Pancreas (tissue), 10 donors: Measurements from ENCODE around the gene DIP2A. TPM values are rescaled to one million over a fixed set of nuclear protein-coding genes. Genes with fewer than 3 reads are reported as not detected.
A peak's percentile ranks its signal among the peaks of the same experiment; 100 is the strongest.
"Not testable (repeated sequence)": the region's sequence is repeated elsewhere in the genome, so short reads cannot be mapped to it uniquely, and the experiment has no call there.

Experiments
- ATAC-seq, 4 donors: fragments of 200-7000 bp; cut with Tn5 transposase; one replicate each; pipeline versions ENCODE4 v1.8.0 to v1.9.1; 2020; ENCODE audit warnings: mild to moderate bottlenecking in 4 of 4, moderate library complexity in 4 of 4
- DNase-seq, 6 donors: peaks; one replicate each; pipeline ENCODE4 v3.0.0-alpha.2; 2020
- FAIRE-seq: peaks from 2 replicates; lab custom pipeline; 2012; peaks lifted over from hg19 to GRCh38; lab: Jason Lieb, UNC
- H3K27ac ChIP-seq, 4 donors: fragments of 200-600 bp; sonication (generic); 1 replicate in 3 of 4; 2 replicates in 1 of 4; pipeline versions ENCODE4 v1.5.0 to v1.8.0; 2020
- H3K27me3 ChIP-seq, 4 donors: fragments of 200-600 bp; one replicate each; pipeline ENCODE4 v1.8.0; 2021
- H3K36me3 ChIP-seq, 3 donors: fragments of 200-600 bp; sonication (generic) in 1 of 3; one replicate each; pipeline versions ENCODE4 v1.5.0 to v1.8.0; 2020 to 2021
- H3K4me1 ChIP-seq, 3 donors: fragments of 200-600 bp; one replicate each; pipeline ENCODE4 v1.8.0; 2021
- H3K4me3 ChIP-seq, 4 donors: fragments of 200-600 bp; sonication (generic) in 2 of 4; one replicate each; pipeline versions ENCODE4 v1.5.0 to v1.8.0; 2020 to 2021
- H3K9me3 ChIP-seq, 4 donors: fragments of 200-600 bp; one replicate each; pipeline ENCODE4 v1.8.0; 2021
- WGBS, 2 donors: extraction: QIAGEN DNeasy Blood & Tissue Kit; methylation state at CpG; one replicate each; pipeline ENCODE4 v1.1.7; 2013; 5-methylcytosine and 5-hydroxymethylcytosine counted together
- intact Hi-C, 3 donors: fragments of 100-400 bp; cut with DNase I; formaldehyde crosslinking; loops; one replicate each; pipeline versions ENCODE4 v1.11.1 to v1.14.2; 2022
- polyA plus RNA-seq, 2 donors: library from polyadenylated mRNA; stranded (reverse); fragments of 200-250 nt; gene quantifications; one replicate each; pipeline ENCODE4 v1.2.3, GENCODE V29; 2013
- total RNA-seq, 6 donors: library from RNA; stranded (reverse); fragmentation: NEBNext Ultra II Directional in 4 of 6; extraction: Animal tissue kit (Norgen Biotek cat#: 25700) in 4 of 6; gene quantifications; one replicate each; pipeline versions ENCODE4 v1.2.1 to v1.2.4, GENCODE V29; 2021 to 2023
- TF ChIP-seq, protein P1 (sequence below), 4 donors: fragments of 200-600 bp; sonication (generic) in 3 of 4; IDR thresholded peaks; one replicate each; pipeline versions ENCODE4 v1.5.0 to v1.8.0; 2021; ENCODE audit warnings: antibody characterized with exemption in 4 of 4
- donor health status: healthy with polysubstance abuse.
- donor health status: DM: no; HTN: no; CAD: no; lungs with moderate emphysema.
- donor health status: DM: no; HTN: no; CAD: no.
- donor health status: control.
- donor health status: control.
- donor health status: Bipolar disorder and iron deficiency.
- donor health status: DM: yes; HTN: yes; CAD: no.
- donor health status: DM: no; HTN: no; CAD: no.
- donor health status: DM: no; HTN: no; CAD: no.
- donor health status: DM: yes; HTN: yes; CAD: no.

The DIP2A gene
- total and polyA plus RNA-seq, 8 donors, result 12.1 to 28.7 (median 18.4) TPM

- WGBS, 2 donors, result 96 to 99% methylated on average over 39 to 44 of the region's 44 CpGs
- no peaks in the 10 kb centered on the region for H3K9me3 ChIP-seq
- TF ChIP-seq, protein P1, sequence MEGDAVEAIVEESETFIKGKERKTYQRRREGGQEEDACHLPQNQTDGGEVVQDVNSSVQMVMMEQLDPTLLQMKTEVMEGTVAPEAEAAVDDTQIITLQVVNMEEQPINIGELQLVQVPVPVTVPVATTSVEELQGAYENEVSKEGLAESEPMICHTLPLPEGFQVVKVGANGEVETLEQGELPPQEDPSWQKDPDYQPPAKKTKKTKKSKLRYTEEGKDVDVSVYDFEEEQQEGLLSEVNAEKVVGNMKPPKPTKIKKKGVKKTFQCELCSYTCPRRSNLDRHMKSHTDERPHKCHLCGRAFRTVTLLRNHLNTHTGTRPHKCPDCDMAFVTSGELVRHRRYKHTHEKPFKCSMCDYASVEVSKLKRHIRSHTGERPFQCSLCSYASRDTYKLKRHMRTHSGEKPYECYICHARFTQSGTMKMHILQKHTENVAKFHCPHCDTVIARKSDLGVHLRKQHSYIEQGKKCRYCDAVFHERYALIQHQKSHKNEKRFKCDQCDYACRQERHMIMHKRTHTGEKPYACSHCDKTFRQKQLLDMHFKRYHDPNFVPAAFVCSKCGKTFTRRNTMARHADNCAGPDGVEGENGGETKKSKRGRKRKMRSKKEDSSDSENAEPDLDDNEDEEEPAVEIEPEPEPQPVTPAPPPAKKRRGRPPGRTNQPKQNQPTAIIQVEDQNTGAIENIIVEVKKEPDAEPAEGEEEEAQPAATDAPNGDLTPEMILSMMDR (IDR thresholded peaks at IDR 0.05), result no peak
- no peaks in the 10 kb centered on the region for H3K27me3 ChIP-seq
- no peak overlapping the region for H3K4me3 ChIP-seq
- H3K4me1 ChIP-seq, result no peaks in the 10 kb centered on the region
- intact Hi-C loops, result no loop called here
- H3K36me3 ChIP-seq, result peaks cover 0 to 32% (median 11%) of the 10 kb centered on the region in 3 donors
- DNase-seq (no peak), FAIRE-seq (no peak), ATAC-seq (no peak)
- no peak overlapping the region for H3K27ac ChIP-seq
These were observed 29.5 kb upstream of the DIP2A start for GRCh38 chr21:46428987-46429710.

DNA sequence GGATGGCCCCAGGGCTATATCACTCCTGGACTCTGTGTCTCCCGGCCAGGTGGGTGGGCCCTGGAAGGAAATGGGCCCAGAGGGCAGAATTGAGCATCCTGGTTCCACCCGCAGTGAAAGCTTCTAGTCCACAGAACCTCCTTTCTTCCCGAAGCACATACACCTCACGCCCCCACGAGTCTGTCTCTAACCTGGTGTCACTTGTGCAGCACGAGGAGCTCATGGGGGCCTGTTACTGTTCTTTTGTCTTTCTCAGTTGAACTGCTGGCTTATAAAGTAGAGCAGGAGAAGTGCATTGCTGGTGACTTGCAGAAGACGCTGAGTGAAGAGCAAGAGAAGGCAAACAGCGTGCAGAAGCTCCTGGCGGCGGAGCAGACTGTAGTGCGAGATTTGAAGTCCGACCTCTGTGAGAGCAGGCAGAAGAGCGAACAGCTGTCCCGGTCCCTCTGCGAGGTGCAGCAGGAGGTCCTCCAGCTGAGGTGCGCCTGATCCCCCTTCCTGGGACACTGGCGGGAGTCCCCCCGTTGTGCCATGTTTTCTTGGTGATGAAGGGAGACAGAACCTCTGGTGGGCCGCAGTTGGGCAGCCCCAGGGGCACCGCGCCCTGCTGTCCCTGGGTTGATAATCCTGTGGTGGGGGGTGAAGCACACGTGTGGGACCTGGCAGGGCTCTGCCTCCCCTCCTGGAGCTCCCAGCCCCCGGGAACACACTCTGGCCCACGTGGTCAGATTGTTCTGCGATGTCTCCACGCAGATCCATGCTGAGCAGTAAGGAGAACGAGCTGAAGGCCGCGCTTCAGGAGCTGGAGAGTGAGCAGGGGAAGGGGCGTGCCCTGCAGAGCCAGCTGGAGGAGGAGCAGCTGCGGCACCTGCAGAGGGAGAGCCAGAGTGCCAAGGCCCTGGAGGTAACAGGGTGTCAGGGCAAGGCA, 28.7 kb upstream of the DIP2A start:
- no peak for ATAC-seq
- H3K4me1 ChIP-seq, result no peaks in the 10 kb centered on the region
- no peak overlapping the region for H3K4me3 ChIP-seq
- intact Hi-C loops, result no loop called here
- H3K27ac ChIP-seq, result no peak overlapping the region
- TF ChIP-seq, protein P1 (IDR thresholded peaks at IDR 0.05), result no peak
- no peaks in the 10 kb centered on the region for H3K27me3 ChIP-seq
- 91 to 92% methylated on average over 31 of the region's 31 CpGs for WGBS, 2 donors
- DNase-seq, result peak in 1 of 6 donors; percentile 40
- H3K9me3 ChIP-seq, result no peaks in the 10 kb centered on the region
- FAIRE-seq, result no peak
- peaks cover 0 to 32% (median 11%) of the 10 kb centered on the region in 3 donors for H3K36me3 ChIP-seq

- FAIRE-seq (no peak), ATAC-seq (no peak), DNase-seq (no peak)
- Histone ChIP-seq H3K27ac (no peak overlapping the region), H3K4me1 (no peaks in the 10 kb centered on the region), H3K9me3 (no peaks in the 10 kb centered on the region), H3K4me3 (no peak overlapping the region), H3K27me3 (no peaks in the 10 kb centered on the region), H3K36me3 (peaks cover 0 to 35% (median 11%) of the 10 kb centered on the region in 3 donors)
- 92 to 97% methylated on average over 21 of the region's 21 CpGs for WGBS, 2 donors
- TF ChIP-seq, protein P1 (IDR thresholded peaks at IDR 0.05), result no peak
- intact Hi-C loops, result no loop called here
These were observed 27.2 kb upstream of the DIP2A start for GRCh38 chr21:46431448-46431847.

DNA sequence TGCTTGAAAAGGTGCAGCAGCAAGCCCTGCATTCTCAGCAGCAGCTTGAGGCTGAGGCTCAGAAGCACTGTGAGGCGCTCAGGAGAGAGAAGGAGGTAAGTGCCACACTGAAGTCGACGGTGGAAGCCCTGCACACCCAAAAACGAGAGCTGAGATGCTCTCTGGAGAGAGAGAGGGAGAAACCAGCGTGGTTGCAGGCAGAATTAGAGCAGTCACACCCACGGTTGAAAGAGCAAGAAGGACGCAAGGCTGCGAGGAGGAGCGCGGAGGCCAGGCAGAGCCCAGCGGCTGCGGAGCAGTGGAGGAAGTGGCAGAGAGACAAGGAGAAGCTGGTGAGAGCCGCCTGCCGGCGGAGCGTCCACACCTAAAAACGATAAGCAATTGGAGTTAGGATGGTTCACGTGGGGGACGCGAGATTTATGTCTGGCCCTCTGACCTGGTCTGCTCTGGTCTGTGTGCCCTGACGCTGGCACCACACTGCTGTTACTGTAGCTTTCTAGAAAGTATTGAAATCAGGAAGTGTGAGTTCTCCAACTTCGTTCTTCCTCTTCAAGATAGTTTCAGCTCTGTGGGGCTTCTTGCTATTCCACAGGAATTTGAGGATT, 26.7 kb upstream of the DIP2A start:
- H3K27ac ChIP-seq, result no peak overlapping the region
- no peaks in the 10 kb centered on the region for H3K27me3 ChIP-seq
- TF ChIP-seq, protein P1 (IDR thresholded peaks at IDR 0.05), result no peak
- ATAC-seq (peak in 2 of 4 donors; percentile 40 to 56), DNase-seq (peak in 1 of 6 donors; percentile 20), FAIRE-seq (no peak)
- no peak overlapping the region for H3K4me3 ChIP-seq
- peaks cover 0 to 39% (median 11%) of the 10 kb centered on the region in 3 donors for H3K36me3 ChIP-seq
- H3K9me3 ChIP-seq, result no peaks in the 10 kb centered on the region
- no peaks in the 10 kb centered on the region for H3K4me1 ChIP-seq
- 90 to 93% methylated on average over 22 of the region's 22 CpGs for WGBS, 2 donors
- intact Hi-C loops, result no loop called here

DNA sequence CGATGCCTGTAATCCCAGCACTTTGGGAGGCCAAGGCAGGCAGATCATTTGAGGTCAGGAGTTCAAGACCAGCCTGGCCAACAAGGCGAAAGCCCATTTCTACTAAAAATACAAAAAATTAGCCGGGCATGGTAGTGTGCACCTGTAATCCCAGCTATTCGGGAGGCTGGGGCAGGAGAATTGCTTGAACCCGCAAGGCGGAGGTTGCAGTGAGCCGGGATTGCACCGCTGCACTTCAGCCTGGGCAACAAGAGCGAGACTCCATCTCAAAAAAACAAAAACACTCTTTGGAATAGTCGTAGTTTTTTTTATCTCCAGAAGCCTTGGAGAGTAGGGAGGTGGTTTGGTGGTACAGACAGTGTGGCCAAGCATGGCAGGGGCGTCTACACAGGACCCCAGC, 25.6 kb upstream of the DIP2A start:
- H3K9me3 ChIP-seq, H3K4me3 ChIP-seq, H3K4me1 ChIP-seq, DNase-seq, H3K27me3 ChIP-seq, H3K27ac ChIP-seq, ATAC-seq, FAIRE-seq, intact Hi-C loops: not testable (repeated sequence)
- H3K36me3 ChIP-seq, result peaks cover 0 to 41% (median 6%) of the 10 kb centered on the region in 3 donors
- 89 to 93% methylated on average over 11 of the region's 11 CpGs for WGBS, 2 donors
